ENCODE measurements around the gene PLP1.
A peak's percentile ranks its signal among the peaks of the same experiment; 100 is the strongest.

PLP1 gene

GRCh38 chrX:103830848-103831247, 54.2 kb downstream of the PLP1 start:
- no peak for ATAC-seq (replicated peaks)
- Mint-ChIP-seq H3K27me3 (peaks cover 5 to 20% of the 10 kb centered on the region in 2 donors), H3K36me3 (no peaks in the 10 kb centered on the region), H3K4me1 (peaks cover 3 to 9% of the 10 kb centered on the region in 2 donors), H3K27ac (no peak overlapping the region), H3K9me3 (no peaks in the 10 kb centered on the region), H3K4me3 (no peak overlapping the region)
- DNase-seq, result no peak

DNA sequence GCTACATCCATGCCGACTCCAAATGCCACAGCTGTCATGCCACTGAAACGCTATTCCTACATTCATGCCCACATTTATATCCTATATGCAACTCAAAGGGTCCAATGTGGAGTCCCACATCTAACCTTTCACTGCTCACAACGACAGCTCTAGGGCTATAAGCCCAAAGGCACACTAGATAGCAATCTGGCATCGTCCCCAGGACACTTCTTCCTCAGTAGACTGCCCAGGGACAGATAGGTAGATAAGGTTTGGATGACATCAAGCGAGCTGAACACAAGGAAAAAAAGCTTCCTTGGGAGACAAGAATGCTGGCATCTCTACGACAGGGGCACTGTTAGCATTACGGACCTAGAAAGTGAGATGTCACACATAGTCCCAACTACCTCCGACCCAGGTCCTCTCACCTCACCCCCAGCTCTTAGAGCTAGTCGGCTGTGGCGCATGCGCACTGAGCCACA, 54.7 kb downstream of the PLP1 start:
- H3K9me3 Mint-ChIP-seq, result no peaks in the 10 kb centered on the region

DNA sequence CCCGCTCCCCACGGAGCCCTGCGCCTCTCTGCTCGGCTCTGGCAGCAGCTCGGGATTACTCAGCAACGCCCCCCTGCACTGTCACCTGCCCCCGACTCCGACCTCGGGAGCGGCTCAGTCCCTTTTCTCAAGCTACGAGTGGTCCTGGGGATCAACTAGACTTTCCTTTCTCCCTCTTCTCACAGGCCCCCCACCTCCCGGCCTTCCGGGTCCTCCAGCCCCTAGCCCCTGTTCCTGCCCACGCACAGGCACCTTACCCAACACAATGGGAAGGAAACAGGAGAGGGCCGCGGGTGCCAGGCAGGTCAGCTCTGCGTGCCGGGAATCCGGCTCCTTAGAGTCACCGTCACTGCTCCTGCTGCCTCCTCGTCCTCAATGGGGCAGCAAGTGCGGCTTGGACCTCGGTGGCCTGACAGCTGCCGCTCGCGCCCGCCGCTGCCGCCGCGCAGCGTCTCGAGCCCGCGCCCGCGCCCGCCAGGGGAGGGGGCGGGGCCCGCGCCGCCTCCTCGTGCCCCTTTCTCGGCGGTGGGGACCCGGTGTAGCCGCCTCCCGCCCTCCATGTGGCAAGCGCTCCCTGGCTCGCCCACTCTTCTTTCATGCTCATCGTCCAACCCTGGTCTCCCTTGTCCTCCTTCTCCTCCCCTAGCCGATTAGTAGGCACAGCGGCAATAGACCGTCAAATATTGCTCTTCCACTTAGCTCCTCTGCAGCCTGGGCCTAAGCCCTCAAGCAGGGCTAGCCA, 55.3 kb downstream of the PLP1 start, which contains the start of gene RAB9B:
Gene RAB9B (minus strand): TSS at position 455 of the 742 bp plus-strand sequence. CDS start 6,473 bp downstream, outside the sequence.
- Mint-ChIP-seq H3K9me3 (no peaks in the 10 kb centered on the region), H3K27ac (peak within 1 kb of the TSS; percentile 89), H3K4me1 (peaks cover 3 to 9% of the 10 kb centered on the region in 2 donors), H3K4me3 (peak within 1 kb of the TSS; percentile 86 to 89), H3K27me3 (peaks cover 5 to 20% of the 10 kb centered on the region in 2 donors), H3K36me3 (no peaks in the 10 kb centered on the region)
- ATAC-seq (replicated peaks) (peak; percentile 98), DNase-seq (peak; percentile 49)

More for the DNA sequence above, 54.7 kb downstream of the PLP1 start:
- Mint-ChIP-seq H3K27ac (peak overlapping the region; percentile 72), H3K4me3 (peak overlapping the region; percentile 78 to 89), H3K36me3 (no peaks in the 10 kb centered on the region), H3K27me3 (peaks cover 5 to 20% of the 10 kb centered on the region in 2 donors), H3K4me1 (peaks cover 3 to 9% of the 10 kb centered on the region in 2 donors)
- ATAC-seq (replicated peaks) (peak; percentile 10 to 19), DNase-seq (no peak)

DNA sequence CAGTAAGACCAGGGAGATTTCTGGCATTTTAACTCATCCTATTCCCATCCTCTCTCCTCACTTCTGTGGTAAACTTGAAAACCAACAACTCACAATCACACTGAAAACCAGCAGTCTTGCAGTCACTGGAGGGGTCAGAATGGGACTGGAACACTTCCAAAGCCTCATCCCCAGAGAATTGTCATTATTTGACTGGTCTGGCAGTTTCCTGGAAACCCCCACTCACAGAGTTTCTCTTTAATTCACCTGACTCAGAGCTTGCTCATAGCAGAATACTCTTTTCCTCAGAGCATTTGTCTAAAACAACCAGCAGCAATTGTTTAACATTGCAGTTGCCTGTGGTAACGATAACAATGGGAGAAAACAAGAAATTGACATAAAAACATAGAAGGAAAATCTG, 62.8 kb downstream of the PLP1 start:
- H3K27me3 Mint-ChIP-seq, result peaks cover 0 to 2% of the 10 kb centered on the region in 2 donors
- H3K9me3 Mint-ChIP-seq, result no peaks in the 10 kb centered on the region
- H3K36me3 Mint-ChIP-seq, result no peaks in the 10 kb centered on the region
- DNase-seq, result peak; percentile 4
- peak; percentile 33 to 67 for ATAC-seq (replicated peaks)
- no peak overlapping the region for H3K4me3 Mint-ChIP-seq
- H3K27ac Mint-ChIP-seq, result no peak overlapping the region
- H3K4me1 Mint-ChIP-seq, result peaks cover 1 to 6% of the 10 kb centered on the region in 2 donors
